Measurements from ENCODE around the gene ENOX1.

The ENOX1 gene

DNA sequence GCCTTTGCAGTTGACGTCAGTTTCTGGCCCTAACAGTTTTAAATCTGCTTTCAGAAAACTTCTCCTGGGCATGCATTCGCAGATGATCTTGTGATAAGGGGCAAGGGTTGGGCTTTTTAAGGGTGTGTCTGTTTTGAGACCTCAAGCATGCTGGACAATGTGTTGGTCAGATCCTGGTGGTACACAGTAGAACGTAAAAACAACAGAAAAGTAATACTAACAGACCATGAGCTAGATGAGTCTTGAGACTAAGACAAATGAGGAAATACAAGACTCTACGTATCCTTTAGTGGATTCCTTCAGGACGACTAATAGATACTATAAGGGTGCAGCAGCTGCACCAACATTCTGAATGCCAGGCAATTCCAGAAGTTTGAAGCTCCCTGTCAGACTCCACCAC lies 525.8 kb downstream of the ENOX1 start:
- Histone ChIP-seq H4K20me1 (ENCODE audit: insufficient read depth, low read length) (no peaks in the 10 kb centered on the region), H3K79me2 (ENCODE audit: low read length) (no peaks in the 10 kb centered on the region), H3K4me3 (ENCODE audit: low read length) (no peak overlapping the region), H3K4me2 (ENCODE audit: low read length) (no peak overlapping the region), H3K27ac (ENCODE audit: low read length) (no peak overlapping the region), H3K36me3 (replicated peaks; ENCODE audit: low read depth, low read length) (no peaks in the 10 kb centered on the region), H3K9ac (ENCODE audit: low read length) (no peak overlapping the region), H3K4me1 (ENCODE audit: low read length) (peaks cover 11% of the 10 kb centered on the region), H3K9me3 (ENCODE audit: insufficient read depth, low read length) (no peaks in the 10 kb centered on the region), H3K27me3 (ENCODE audit: low read depth, low read length) (no peaks in the 10 kb centered on the region), H2AFZ (ENCODE audit: low read depth, low read length) (no peak overlapping the region)
- TF ChIP-seq, protein P1, sequence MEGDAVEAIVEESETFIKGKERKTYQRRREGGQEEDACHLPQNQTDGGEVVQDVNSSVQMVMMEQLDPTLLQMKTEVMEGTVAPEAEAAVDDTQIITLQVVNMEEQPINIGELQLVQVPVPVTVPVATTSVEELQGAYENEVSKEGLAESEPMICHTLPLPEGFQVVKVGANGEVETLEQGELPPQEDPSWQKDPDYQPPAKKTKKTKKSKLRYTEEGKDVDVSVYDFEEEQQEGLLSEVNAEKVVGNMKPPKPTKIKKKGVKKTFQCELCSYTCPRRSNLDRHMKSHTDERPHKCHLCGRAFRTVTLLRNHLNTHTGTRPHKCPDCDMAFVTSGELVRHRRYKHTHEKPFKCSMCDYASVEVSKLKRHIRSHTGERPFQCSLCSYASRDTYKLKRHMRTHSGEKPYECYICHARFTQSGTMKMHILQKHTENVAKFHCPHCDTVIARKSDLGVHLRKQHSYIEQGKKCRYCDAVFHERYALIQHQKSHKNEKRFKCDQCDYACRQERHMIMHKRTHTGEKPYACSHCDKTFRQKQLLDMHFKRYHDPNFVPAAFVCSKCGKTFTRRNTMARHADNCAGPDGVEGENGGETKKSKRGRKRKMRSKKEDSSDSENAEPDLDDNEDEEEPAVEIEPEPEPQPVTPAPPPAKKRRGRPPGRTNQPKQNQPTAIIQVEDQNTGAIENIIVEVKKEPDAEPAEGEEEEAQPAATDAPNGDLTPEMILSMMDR (IDR thresholded peaks at IDR 0.05; ENCODE audit: low read depth, low read length) = no peak
- no peak for TF ChIP-seq EZH2phosphoT487 (IDR thresholded peaks at IDR 0.05; ENCODE audit: low read depth)

DNA sequence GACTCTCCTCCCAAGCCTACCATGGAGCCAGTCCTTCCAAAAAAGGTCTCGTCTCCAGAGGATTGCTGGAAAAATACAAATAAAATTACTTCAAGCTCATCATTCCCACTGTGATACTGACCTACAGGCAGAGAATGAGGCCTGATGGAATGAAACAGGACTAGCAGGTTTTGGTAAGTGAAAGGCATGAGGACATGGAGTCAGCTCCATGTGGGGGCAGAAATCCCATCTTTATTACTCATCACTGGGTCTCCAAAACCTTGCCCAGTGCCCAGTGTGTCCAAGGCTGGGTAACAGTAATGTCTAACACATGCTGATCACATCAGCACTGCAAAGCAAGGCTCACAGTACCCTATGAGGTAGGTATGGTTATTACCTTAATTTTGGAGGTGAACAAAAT lies 528.0 kb downstream of the ENOX1 start:
- Histone ChIP-seq H3K9ac (ENCODE audit: low read length) (no peak overlapping the region), H3K79me2 (ENCODE audit: low read length) (no peaks in the 10 kb centered on the region), H3K4me3 (ENCODE audit: low read length) (no peak overlapping the region), H3K4me2 (ENCODE audit: low read length) (no peak overlapping the region), H4K20me1 (ENCODE audit: insufficient read depth, low read length) (no peaks in the 10 kb centered on the region), H3K9me3 (ENCODE audit: insufficient read depth, low read length) (no peaks in the 10 kb centered on the region), H3K36me3 (replicated peaks; ENCODE audit: low read depth, low read length) (no peaks in the 10 kb centered on the region), H3K4me1 (ENCODE audit: low read length) (peaks cover 11% of the 10 kb centered on the region), H3K27me3 (ENCODE audit: low read depth, low read length) (0 out of 2 replicates have a peak, but pooled peaks cover 2% of the 10 kb centered on the region), H3K27ac (ENCODE audit: low read length) (no peak overlapping the region), H2AFZ (ENCODE audit: low read depth, low read length) (no peak overlapping the region)
- TF ChIP-seq, protein P1 (IDR thresholded peaks at IDR 0.05; ENCODE audit: low read depth, low read length) = no peak
- TF ChIP-seq EZH2phosphoT487 (IDR thresholded peaks at IDR 0.05; ENCODE audit: low read depth) = no peak

DNA sequence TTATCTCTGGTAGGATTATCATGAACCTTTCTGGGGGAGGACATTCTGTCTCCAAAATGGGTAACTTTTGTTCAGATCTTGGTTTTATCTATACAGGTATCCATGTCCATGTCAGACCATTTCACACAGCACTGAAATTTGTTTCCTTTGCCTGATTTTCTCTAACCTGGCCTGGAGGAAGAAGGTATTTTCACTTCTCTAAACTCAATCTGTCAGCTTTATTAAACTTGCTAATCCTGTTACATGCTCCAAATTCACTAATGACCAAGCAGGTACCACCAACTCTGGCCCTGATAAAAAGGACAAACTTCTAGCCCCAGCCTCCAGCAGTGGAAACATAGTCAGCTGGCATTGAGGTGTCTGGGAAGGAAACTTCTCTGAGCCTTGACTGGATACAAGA lies 529.0 kb downstream of the ENOX1 start:
- no peaks in the 10 kb centered on the region for H3K36me3 ChIP-seq (replicated peaks; ENCODE audit: low read depth, low read length)
- no peak for TF ChIP-seq EZH2phosphoT487 (IDR thresholded peaks at IDR 0.05; ENCODE audit: low read depth)
- TF ChIP-seq, protein P1 (IDR thresholded peaks at IDR 0.05; ENCODE audit: low read depth, low read length) = no peak
- no peaks in the 10 kb centered on the region for H4K20me1 ChIP-seq (ENCODE audit: insufficient read depth, low read length)
- peak overlapping the region; percentile 46 for H3K4me2 ChIP-seq (ENCODE audit: low read length)
- no peaks in the 10 kb centered on the region for H3K79me2 ChIP-seq (ENCODE audit: low read length)
- H3K27ac ChIP-seq (ENCODE audit: low read length) = no peak overlapping the region
- no peak overlapping the region for H2AFZ ChIP-seq (ENCODE audit: low read depth, low read length)
- H3K4me3 ChIP-seq (ENCODE audit: low read length) = no peak overlapping the region
- no peaks in the 10 kb centered on the region for H3K9me3 ChIP-seq (ENCODE audit: insufficient read depth, low read length)
- peaks cover 11% of the 10 kb centered on the region for H3K4me1 ChIP-seq (ENCODE audit: low read length)
- 0 out of 2 replicates have a peak, but pooled peaks cover 2% of the 10 kb centered on the region for H3K27me3 ChIP-seq (ENCODE audit: low read depth, low read length)
- H3K9ac ChIP-seq (ENCODE audit: low read length) = no peak overlapping the region

DNA sequence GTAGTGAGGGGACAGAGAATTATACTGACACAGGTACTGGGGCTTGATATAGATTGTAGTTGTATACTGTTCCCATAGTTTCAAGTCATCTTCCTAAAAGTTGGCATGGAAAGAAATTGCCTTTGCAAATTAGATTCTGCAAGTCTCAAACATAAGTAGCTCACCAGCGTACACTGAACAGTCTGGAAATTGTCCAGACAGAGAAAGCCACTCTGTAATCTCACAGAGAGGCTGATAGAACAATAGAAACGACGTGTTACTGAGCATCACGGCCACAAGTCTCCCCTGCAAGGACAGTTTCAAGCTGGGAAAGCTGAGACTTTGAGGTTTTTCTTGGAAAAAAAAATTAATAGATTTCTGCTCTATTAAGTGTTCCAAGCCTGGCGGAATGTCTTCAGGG lies 534.8 kb downstream of the ENOX1 start:
- Histone ChIP-seq H3K9me3 (ENCODE audit: insufficient read depth, low read length) (no peaks in the 10 kb centered on the region), H3K4me1 (ENCODE audit: low read length) (no peaks in the 10 kb centered on the region), H3K79me2 (ENCODE audit: low read length) (no peaks in the 10 kb centered on the region)

More for the DNA sequence above, 534.8 kb downstream of the ENOX1 start:
- no peak overlapping the region for H3K27ac ChIP-seq (ENCODE audit: low read length)
- no peak overlapping the region for H2AFZ ChIP-seq (ENCODE audit: low read depth, low read length)
- no peaks in the 10 kb centered on the region for H3K36me3 ChIP-seq (replicated peaks; ENCODE audit: low read depth, low read length)
- no peaks in the 10 kb centered on the region for H4K20me1 ChIP-seq (ENCODE audit: insufficient read depth, low read length)
- 0 out of 2 replicates have a peak, but pooled peaks cover 2% of the 10 kb centered on the region for H3K27me3 ChIP-seq (ENCODE audit: low read depth, low read length)
- no peak for TF ChIP-seq EZH2phosphoT487 (IDR thresholded peaks at IDR 0.05; ENCODE audit: low read depth)
- TF ChIP-seq, protein P1 (IDR thresholded peaks at IDR 0.05; ENCODE audit: low read depth, low read length) = no peak
- H3K4me3 ChIP-seq (ENCODE audit: low read length) = no peak overlapping the region
- no peak overlapping the region for H3K9ac ChIP-seq (ENCODE audit: low read length)
- no peak overlapping the region for H3K4me2 ChIP-seq (ENCODE audit: low read length)
